ENCODE results near the gene CPB2. TPM values are rescaled to one million over a fixed set of nuclear protein-coding genes. Genes with fewer than 3 reads are reported as not detected.

The CPB2 gene
- total and polyA plus RNA-seq, 7 donors: not detected

DNA sequence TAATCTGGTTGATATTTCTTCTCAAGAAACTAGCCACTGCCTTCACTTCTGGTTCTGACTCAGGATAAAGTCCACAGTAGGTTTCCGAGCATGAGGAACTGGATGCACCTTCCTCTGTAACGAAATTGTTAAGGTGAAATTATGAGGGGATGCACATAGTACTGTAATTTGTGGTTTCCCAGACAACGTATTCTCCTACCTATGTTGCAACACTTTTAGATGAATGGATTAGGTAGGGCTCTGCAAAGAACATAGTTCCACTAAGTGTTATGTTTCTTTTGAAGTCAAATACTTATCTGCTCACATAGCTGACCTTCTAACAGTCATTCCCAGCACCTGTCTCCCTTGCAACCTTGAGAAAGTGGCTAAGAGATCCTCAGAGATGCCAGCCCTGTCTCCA lies 46.6 kb downstream of the CPB2 start:
- Histone ChIP-seq H3K4me1 (peaks cover 8% of the 10 kb centered on the region), H3K9me3 (no peaks in the 10 kb centered on the region), H3K27me3 (ENCODE audit: insufficient read depth in 3 of 3, low read length in 2 of 3) (no peaks in the 10 kb centered on the region), H3K4me3 (no peak overlapping the region), H3K36me3 (ENCODE audit: insufficient read depth in 1 of 2, low read depth in 1 of 2) (no peaks in the 10 kb centered on the region), H3K27ac (no peak overlapping the region)
- 75 to 90% (median 87%) methylated on average over 3 of the region's 3 CpGs for WGBS, 3 donors
- intact Hi-C loops (cut with DNase I): no loop called here
- DNase-seq: no peak
- ATAC-seq: no peak
- TF ChIP-seq, protein P1, sequence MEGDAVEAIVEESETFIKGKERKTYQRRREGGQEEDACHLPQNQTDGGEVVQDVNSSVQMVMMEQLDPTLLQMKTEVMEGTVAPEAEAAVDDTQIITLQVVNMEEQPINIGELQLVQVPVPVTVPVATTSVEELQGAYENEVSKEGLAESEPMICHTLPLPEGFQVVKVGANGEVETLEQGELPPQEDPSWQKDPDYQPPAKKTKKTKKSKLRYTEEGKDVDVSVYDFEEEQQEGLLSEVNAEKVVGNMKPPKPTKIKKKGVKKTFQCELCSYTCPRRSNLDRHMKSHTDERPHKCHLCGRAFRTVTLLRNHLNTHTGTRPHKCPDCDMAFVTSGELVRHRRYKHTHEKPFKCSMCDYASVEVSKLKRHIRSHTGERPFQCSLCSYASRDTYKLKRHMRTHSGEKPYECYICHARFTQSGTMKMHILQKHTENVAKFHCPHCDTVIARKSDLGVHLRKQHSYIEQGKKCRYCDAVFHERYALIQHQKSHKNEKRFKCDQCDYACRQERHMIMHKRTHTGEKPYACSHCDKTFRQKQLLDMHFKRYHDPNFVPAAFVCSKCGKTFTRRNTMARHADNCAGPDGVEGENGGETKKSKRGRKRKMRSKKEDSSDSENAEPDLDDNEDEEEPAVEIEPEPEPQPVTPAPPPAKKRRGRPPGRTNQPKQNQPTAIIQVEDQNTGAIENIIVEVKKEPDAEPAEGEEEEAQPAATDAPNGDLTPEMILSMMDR (IDR thresholded peaks at IDR 0.05): no peak

DNA sequence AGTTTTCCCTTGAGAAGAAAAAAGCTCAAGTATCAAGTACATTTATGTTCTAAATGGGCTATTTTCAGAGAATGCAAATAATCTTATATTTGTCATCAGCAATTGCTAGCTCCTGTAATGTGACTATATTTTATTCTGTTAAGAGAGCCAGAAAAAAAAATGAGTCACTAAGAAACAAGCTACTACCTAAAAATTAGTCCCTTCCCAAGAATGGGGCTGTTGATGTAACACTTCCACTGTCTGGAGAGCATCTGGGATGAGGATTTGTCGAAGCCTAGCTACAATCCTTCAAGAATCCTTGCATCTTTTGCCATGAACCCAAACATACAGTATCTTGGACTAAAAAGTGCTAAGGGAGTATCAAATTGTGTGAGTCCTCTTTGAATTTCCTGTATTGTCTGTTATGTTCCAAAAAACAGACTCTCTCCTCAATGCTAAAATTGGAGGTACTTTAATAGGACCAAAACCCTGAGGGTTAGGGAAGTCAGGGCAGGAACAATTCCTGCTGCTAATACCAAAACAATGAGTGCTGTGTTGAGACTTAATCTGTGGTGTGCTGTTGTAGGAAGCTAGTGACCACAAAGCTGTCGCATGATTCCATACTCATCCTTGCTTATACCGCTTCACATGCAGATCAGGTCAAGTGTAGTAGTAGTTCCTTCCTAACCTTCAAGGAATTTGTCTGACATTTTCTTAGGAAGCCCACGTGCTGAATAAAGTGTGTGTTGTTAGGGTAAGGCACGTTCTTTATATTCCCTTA lies 47.4 kb downstream of the CPB2 start:
- WGBS, 3 donors: 57 to 65% (median 61%) methylated on average over 5 of the region's 5 CpGs
- Histone ChIP-seq H3K27ac (no peak overlapping the region), H3K9me3 (no peaks in the 10 kb centered on the region), H3K4me1 (peaks cover 10% of the 10 kb centered on the region), H3K27me3 (ENCODE audit: insufficient read depth in 3 of 3, low read length in 2 of 3) (no peaks in the 10 kb centered on the region), H3K36me3 (ENCODE audit: insufficient read depth in 1 of 2, low read depth in 1 of 2) (no peaks in the 10 kb centered on the region), H3K4me3 (no peak overlapping the region)
- DNase-seq (no peak), ATAC-seq (no peak)
- intact Hi-C loops (cut with DNase I): no loop called here
- TF ChIP-seq, protein P1 (IDR thresholded peaks at IDR 0.05): no peak

DNA sequence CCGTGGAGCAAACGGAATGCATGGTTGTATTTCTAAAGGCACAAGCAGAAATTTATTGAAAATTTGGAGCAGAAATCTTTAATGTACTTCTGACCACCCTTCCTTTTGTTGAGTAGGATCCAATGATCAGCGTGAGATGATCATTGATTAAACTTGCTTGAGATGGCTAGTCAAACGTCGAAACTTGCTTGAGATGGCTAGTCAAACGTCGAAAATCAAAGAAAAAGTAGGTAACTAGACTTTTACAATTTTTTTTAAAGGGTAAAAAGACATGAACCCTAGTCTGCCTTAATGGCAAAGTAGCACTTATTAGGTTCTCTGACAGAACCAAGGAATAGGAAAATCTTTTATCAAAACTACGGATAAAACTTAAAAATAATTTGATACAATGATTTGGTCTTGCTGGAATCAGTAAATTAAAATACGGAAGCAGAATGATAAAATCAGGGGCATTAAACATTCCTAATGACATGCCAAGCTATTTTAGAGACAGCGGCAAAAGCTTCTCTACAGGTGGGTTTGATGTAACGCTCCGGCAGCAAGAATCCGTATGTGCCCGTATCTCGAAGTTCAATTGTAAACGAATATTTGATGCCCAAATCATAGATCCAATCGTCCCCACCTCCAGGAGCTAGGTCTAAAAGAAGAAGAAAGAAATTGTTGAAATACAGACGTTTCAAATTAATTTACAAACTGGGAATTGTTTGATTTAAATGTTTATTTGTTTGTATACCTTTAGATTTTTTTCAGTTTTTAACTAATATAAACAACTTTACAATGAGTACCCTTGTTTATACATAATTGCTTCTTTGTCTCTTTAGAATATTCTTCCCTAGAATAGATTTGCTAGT lies 51.4 kb downstream of the CPB2 start:
- H3K9me3 ChIP-seq: no peaks in the 10 kb centered on the region
- H3K4me1 ChIP-seq: peaks cover 30% of the 10 kb centered on the region
- TF ChIP-seq, protein P1 (IDR thresholded peaks at IDR 0.05): no peak
- peak overlapping the region; percentile 93 for H3K27ac ChIP-seq
- no peak for ATAC-seq
- no peaks in the 10 kb centered on the region for H3K27me3 ChIP-seq (ENCODE audit: insufficient read depth in 3 of 3, low read length in 2 of 3)
- WGBS, 3 donors: 15 to 23% (median 20%) methylated on average over 18 of the region's 18 CpGs
- intact Hi-C loops (cut with DNase I): loop anchor here in 1 of 2 donors (5.0 kb wide), 1 partner anchor 69 kb away; no protein-coding TSS in a partner anchor
- H3K36me3 ChIP-seq (ENCODE audit: insufficient read depth in 1 of 2, low read depth in 1 of 2): no peaks in the 10 kb centered on the region
- peak overlapping the region; percentile 86 for H3K4me3 ChIP-seq
- no peak for DNase-seq

DNA sequence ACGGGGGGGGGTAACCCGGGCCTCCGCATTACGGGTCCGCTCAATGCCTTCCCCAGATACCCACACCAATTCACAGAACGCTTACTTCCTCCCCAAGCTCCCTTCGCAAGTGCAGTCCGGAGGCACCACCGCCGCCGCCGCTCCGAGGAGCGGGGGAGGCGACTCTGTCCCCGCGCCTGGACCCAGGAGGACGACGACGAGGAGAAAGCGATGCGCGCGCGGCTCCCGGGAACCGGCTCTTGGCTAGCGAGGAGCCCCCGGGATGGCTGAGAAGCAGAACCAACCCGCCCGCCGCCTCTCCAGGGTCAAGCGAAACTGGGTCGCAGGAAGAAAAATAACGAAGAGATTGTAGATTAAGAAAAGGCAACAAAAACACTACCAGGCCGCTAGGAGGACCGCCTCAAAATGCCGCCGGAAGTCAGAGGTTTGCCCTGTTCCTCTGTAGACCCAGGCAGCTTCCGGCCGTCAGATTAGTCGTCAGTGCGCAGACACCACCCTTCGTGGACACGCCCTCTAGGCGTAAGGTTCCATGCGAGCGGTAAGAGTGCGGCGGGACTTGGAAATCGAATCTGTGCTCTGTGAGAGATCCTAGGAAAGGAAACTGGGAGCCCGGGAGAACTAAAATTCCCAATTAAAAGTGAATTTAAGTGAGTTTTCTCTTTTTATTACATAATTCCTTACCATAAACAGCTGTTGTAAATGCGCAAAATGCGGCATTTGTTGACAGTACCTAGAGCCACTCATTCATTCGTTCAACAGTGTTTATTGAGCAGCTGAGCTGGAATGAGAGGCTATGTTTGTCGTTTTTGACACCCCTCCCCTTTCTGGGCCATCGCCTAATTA lies 52.3 kb downstream of the CPB2 start, which contains the start of gene ZC3H13:
Gene ZC3H13, minus strand, starts transcription at position 428 of the 843 bp plus-strand sequence. CDS start 7,239 bp downstream, outside the sequence.
- 0 to 1% (median 0%) methylated on average over 53 to 57 of the region's 57 CpGs for WGBS, 3 donors
- intact Hi-C loops (cut with DNase I): loop anchor here in 1 of 2 donors (5.0 kb wide), 1 partner anchor 70 kb away; no protein-coding TSS in a partner anchor
- Histone ChIP-seq H3K4me3 (peak within 1 kb of the TSS; percentile 86), H3K4me1 (peaks cover 30% of the 10 kb centered on the region), H3K9me3 (no peaks in the 10 kb centered on the region), H3K27me3 (ENCODE audit: insufficient read depth in 3 of 3, low read length in 2 of 3) (no peaks in the 10 kb centered on the region), H3K36me3 (ENCODE audit: insufficient read depth in 1 of 2, low read depth in 1 of 2) (no peaks in the 10 kb centered on the region), H3K27ac (peak within 1 kb of the TSS; percentile 93)
- TF ChIP-seq, protein P1 (IDR thresholded peaks at IDR 0.05): peak; percentile 32
- DNase-seq (peak; percentile 90 to 95), ATAC-seq (peak; percentile 100)
